GM21576 (cell line): ENCODE measurements around the gene CST7.

Experiments used
- ATAC-seq: cut with Tn5 transposase; IDR thresholded peaks from one replicate; pipeline ENCODE4 v1.9.1; 2021; ENCODE audit warnings: mild to moderate bottlenecking, moderate library complexity; ENCODE audit not compliant: unreplicated experiment

Gene CST7

GRCh38 chr20:24962510-24962909 is 13.4 kb downstream of the CST7 start:
- no peak for ATAC-seq

GRCh38 chr20:24963672-24964505 is 14.8 kb downstream of the CST7 start:
- no peak for ATAC-seq

- ATAC-seq = no peak
Measured at GRCh38 chr20:24964506-24964840, 15.4 kb downstream of the CST7 start.

GRCh38 chr20:24965065-24965919 is 16.2 kb downstream of the CST7 start:
- no peak for ATAC-seq

- no peak for ATAC-seq
Measured at GRCh38 chr20:24966317-24967012, 17.4 kb downstream of the CST7 start.

GRCh38 chr20:24968278-24968800 is 19.3 kb downstream of the CST7 start:
- no peak for ATAC-seq

GRCh38 chr20:24969186-24970029 is 20.3 kb downstream of the CST7 start:
- no peak for ATAC-seq

GRCh38 chr20:24970030-24970553 is 21.0 kb downstream of the CST7 start:
- no peak for ATAC-seq

GRCh38 chr20:24970754-24971153 is 21.7 kb downstream of the CST7 start:
- no peak for ATAC-seq

- ATAC-seq = no peak
Measured at GRCh38 chr20:24971376-24972101, 22.5 kb downstream of the CST7 start.

- ATAC-seq = no peak
Measured at GRCh38 chr20:24972341-24972740, 23.3 kb downstream of the CST7 start.

GRCh38 chr20:24977336-24977735 is 28.3 kb downstream of the CST7 start:
- no peak for ATAC-seq

GRCh38 chr20:24977797-24978196 is 28.7 kb downstream of the CST7 start:
- no peak for ATAC-seq

- no peak for ATAC-seq
Measured at GRCh38 chr20:24978513-24978912, 29.4 kb downstream of the CST7 start.

- ATAC-seq = no peak
Measured at GRCh38 chr20:24979036-24979960, 30.2 kb downstream of the CST7 start.

GRCh38 chr20:24980291-24981053 is 31.4 kb downstream of the CST7 start:
- ATAC-seq = no peak

- ATAC-seq = no peak
Measured at GRCh38 chr20:24981282-24981681, 32.2 kb downstream of the CST7 start.

- ATAC-seq = no peak
Measured at GRCh38 chr20:24981790-24982189, 32.7 kb downstream of the CST7 start.
